Measurements from ENCODE around the gene NDUFAF7.
"Not testable (repeated sequence)": the region's sequence is repeated elsewhere in the genome, so short reads cannot be mapped to it uniquely, and the experiment has no call there.

Gene NDUFAF7

DNA sequence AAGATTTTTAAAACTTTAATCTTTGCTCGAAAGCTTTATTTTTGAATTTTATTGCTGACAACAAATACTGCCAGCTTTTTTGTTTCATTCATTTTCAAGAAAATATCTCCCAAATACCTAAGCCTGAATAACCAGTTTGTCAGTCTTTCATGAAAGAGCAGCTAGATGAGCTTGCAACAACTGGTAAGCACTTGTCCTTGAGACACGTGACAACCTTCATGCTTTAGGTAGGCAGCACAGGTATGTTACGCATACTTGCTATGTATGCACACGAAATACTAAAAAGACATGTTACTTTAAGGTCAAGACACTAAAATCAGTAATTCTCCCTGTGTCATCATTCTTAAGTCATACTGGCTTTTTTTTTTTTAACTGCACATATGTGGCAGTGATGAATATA is 12.4 kb upstream of the NDUFAF7 start:
- DNase-seq (ENCODE audit: low read depth) = no peak

DNA sequence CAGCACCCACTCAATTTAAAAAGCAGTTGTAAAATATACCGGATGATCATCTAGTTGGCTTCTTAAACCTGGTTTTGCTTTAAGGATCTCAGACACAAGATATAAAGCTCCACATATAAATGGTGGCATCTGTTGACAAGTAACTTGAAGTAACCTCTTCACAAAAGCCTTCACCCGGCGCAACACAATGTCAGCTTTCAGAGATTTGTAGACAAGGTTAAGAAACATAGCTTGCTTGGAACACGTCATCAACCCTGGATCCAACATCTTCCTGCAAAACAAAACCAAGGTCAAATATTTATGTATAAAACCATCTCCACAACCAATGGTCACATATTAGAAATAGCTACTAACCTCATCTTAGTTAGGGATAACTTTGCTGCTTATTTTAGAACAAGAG is 8.3 kb upstream of the NDUFAF7 start:
- DNase-seq (ENCODE audit: low read depth) = no peak

DNA sequence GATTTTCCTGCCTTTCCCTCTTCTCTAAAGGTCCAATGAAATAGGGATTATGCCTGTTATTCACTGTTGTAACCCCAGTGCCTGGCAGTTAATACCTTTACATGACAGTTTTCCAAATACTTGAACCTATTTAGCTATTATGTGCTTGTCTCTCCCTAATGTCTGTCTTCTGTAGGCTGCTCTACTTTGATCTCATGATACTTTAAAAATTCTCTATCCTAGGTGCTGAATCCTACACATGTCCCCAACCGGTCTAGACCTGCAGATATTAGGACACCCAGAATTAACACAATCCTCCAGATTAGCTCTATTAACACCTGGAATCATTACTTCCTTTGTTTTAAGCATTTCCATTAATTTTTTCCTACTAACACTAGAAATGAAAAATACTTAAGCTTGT is 7.4 kb upstream of the NDUFAF7 start:
- no peak for DNase-seq (ENCODE audit: low read depth)

DNA sequence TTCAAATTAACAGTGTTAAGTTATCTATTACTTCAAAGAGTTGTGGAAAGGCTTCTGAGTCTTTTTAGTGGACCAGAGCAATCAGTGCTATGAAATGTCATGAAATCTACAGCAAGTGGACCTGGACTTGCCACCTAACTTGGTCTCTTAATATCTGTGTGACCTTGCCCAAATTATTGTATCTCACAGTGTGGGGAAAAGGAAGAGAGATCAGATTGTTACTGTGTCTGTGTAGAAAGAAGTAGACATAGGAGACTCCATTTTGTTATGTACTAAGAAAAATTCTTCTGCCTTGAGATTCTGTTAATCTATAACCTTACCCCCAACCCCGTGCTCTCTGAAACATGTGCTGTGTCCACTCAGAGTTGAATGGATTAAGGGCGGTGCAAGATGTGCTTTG is 6.3 kb upstream of the NDUFAF7 start:
- not testable (repeated sequence) for DNase-seq (ENCODE audit: low read depth)

DNA sequence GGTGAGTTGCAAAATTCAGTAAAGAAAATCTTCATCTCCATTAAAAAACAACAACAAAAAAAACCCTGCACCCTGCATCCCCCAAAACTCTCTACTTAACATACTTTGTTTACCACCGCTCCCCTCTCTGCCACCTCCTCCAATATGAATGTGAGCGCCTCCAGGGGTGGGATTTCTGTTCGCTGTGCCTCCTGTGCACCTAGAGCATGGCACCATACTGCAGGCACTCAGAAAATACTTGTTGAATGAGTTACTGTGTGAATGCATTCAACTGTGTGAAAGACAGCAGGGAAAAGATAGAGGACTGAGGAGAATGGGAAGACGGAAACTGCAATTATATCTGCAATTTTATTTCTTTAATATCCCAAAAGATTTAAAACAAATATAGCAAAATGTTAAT is 4.6 kb upstream of the NDUFAF7 start:
- DNase-seq (ENCODE audit: low read depth) = no peak

DNA sequence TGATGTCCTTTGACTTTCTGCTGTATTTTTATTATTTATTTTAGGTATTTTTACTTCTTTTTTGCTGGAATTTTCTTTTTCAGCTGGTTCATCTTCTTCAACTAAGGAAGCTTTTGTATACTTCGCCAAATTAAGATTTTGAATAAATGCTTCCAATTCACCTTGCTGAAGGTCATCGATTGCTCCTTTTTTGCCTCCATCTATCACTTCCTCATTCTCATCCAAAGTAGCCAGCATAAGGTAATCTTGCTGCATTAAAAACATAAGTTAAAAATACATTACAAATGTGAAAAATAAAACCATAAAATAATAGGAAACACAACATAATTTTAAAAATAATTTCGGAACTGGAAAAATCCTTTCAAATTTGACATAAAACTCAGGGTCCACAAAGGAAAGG is 2.7 kb upstream of the NDUFAF7 start:
- DNase-seq (ENCODE audit: low read depth) = no peak

DNA sequence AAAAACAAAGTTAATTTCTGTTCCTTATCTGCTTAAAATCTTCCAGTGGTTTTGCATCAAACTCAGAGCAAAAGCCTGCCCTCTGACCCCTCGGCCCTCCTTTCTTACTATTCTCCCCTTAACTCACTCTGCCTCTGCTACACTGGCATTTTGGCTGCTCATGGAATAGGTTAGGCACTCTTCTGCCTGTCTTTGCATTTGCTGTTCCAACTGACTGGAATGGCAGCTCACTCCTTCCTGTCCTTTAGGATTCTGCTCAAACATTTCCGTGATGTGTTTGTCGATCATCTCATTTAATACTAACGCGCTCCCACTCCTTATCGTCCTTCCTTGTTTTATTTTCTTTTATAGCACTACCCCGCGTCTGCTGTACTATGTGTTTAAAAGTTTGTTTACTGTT is 877 bp upstream of the NDUFAF7 start:
- peak; percentile 37 for DNase-seq (ENCODE audit: low read depth)

DNA sequence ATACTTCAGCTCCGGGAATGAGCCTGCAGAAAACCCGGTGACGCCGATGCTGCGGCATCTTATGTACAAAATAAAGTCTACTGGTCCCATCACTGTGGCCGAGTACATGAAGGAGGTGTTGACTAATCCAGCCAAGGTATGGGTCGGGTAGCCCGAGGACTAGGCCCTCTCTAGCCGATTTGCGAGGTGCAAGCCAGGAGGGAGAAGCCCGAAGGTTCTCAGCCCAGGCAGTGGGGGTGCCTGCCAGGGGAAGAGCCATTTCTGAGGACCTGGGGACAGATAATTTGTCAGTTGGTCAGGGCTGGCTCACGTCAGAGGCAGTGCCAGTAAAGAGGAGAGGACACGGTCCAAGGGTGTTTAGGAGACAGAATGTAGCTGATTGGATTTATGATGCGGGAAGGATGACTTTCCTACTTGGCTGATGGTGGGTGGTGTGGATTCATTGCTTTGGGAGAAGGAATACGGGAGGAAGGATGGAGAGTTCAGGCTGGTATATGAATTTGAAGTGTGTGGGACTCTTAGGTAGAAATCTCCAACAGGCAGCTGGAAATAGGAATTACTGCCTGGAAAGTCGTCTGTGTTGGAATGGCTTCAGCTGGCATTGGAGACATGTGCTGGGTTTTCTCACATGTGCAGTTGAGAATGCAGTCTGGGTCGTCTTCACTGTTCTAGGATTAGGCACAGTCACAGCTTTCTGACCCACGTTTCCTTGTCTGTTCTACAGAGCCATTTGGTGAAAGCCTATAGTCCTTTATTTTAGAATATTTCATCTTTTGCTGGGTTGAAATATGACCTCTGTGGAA is 874 bp downstream of the NDUFAF7 start:
- no peak for DNase-seq (ENCODE audit: low read depth)

DNA sequence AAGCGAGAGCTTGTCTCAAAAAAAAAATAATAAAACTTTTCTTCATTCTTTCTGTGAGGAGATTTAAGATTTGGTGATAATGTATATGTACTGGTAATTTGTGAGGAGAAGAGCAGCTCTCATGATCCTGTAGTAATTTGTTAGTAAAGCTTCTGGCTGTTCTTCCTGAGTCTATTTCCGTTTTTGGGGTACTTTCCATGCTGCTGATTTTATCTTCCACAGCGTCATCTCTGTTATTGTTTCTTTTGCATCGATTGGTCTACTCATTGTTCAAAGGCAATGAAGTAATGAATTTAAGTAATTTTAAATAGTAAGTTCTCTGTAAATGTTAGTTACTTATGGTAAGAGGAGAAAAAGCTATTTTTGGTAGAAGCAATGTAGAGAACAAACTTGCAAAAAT is 12.0 kb downstream of the NDUFAF7 start:
- DNase-seq (ENCODE audit: low read depth) = no peak

DNA sequence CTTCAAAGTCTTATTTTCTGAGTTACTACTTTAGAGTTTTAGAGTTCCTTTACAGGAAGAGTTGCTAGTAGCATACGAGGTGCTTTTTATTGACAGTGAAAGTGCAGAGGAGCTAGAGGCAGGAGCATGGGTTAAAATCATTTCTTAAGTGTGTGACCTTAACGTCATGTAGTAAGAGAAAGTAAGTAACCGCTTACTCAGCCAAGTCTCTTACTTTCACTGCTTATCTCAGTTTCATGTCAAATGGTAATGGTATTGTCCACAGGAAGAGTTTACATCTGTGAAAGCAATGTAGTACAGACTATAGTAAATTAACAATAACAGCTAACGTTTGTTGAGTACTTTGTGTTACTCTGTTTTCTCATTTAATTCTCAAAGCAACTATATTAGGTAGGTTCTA is 12.6 kb downstream of the NDUFAF7 start:
- DNase-seq (ENCODE audit: low read depth) = no peak

DNA sequence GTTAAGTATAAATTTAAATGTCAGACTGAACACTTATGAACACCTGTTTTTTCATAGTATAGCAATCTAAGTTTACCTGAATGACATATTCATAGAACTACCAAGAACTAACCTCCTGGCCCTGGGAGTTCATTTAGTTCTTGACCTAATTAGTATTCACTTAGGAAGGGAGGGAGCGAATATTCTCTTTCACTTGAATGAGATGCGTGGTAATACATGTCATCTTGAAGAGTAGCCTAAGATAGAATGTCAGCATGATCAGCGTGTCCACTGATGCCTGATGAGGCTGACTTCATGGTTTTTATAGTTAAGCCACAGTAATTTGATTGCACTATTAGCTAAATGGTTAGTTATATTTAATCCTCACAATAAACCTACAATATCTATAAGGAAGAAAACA is 13.3 kb downstream of the NDUFAF7 start:
- no peak for DNase-seq (ENCODE audit: low read depth)

DNA sequence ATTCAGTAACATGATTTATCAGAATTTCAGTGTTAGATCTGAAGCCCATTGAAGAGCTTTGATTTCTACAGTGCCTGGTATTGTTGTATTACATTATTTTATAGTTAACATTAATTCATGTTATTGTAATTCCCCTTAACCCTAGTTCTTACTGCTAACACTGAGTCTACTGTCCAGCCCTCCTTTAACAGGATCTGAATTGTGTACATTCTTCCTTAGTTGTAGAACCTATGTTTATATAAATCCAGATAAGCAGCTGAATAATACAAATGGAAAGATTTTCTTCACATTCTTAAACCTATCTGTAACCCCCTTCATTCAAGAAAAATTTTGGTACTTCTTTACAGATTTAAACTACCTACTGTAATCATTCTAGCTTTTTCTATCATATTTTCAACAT is 14.7 kb downstream of the NDUFAF7 start:
- DNase-seq (ENCODE audit: low read depth) = no peak

DNA sequence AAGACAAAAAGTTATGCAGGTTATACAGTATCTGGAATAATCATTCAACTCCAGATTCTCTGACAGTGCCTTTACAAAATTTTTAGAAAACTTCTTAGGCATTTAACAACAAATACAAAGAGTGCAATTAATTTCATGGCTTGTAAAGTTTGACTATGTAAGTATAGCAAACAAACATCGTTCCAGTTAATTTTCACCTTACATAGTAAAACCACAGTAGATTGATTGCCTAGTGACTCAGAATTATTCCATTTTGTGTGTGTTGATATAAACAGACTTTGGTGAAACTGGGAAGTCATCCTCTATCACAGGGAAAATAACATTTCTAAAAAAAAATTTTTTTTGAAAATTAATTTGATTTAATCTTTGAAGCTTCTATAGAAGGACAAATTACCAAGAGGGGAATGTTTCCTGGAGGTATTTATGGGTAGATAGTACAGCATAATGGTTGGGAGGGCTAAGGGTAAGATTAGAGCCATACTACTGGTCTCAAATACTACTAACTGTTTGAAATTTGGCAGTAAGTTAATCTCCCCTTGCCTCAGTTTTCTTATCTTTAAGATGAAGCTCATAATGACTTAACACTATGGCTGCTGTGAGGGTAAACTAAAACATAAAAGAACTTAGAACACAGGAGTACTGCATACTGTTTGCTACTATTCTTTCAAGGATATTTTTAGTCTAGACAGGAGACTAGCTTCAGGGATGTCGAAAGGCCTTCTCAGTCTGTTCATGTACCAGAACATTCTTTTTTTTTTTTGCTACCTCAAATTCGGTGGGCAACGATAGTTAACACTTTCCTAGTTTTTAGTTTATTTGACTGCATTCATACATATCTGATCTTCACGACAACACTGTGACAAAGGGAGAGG is 19.6 kb downstream of the NDUFAF7 start:
- DNase-seq (ENCODE audit: low read depth) = no peak

DNA sequence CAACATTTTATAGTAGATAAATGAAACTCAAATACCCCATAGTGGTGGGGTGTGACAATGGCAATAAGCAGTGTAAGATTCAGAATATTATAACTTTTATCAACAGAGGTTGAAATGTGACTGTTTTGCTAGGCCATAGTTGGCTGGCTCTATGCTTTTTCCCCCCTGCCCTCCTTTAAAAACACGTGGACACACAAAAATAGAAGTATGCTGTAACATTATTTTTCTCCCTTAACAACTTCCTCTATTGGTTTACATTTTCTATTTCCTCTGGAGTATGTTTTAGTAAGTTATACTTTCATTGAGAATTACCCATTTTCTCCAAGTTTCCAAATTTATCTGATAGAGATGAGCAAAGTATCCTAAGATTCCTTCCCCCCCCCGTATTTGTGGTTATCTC is 31.1 kb downstream of the NDUFAF7 start:
- DNase-seq (ENCODE audit: low read depth) = no peak

DNA sequence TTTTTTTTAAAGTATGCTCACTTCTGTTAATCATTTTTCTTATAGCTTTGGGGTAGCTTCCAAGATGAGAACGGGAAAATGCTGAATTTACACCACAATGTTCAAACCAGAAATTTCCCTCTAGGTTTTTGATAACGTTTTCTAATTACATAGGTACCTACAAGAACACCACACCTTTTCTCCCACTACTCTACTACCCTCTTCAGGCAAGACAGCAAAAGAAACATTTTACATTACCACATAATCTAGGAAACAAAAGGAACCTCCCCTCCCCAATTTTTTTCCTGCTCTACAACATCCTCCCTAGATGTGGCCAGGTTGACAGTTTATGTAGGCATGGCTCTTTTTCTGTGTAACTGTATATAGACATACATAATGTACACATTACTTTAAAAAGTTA is 32.4 kb downstream of the NDUFAF7 start:
- DNase-seq (ENCODE audit: low read depth) = no peak

DNA sequence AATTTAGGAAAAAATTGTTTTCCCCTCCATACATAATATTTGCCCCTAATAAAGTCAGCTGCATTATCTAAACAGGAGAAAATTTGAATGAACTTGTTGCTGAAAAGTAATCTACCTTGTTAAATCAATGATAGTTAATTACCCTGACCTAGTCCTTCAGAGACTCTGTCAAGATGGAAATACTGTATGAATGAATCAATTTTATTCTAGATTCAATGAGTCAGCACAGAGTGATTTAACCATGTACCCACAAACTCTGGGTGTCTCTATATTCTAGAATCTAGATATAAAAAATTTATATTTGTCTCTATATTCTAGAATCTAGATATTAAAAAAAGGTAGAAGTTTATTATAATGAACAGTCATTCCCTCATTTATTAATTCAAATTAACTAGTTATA is 36.2 kb downstream of the NDUFAF7 start:
- DNase-seq (ENCODE audit: low read depth) = peak; percentile 38

DNA sequence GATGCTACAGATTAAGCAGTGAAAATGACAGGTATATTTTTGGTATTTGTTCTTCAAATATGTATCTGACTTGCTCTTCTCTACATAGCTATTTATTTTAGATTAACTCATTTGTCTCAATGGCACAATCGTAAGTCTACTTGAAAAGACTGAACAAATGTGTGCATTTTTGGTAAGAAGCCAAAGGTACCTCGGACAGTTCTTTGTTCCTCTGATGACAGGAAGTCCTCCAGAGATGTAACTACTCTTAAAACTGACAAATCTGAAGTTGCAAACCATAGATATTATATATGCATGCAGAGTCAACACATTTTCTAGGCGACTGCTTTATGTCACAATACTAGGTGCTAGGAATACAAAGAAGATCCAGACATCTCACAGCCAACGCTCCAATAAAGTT is 36.7 kb downstream of the NDUFAF7 start:
- DNase-seq (ENCODE audit: low read depth) = no peak

DNA sequence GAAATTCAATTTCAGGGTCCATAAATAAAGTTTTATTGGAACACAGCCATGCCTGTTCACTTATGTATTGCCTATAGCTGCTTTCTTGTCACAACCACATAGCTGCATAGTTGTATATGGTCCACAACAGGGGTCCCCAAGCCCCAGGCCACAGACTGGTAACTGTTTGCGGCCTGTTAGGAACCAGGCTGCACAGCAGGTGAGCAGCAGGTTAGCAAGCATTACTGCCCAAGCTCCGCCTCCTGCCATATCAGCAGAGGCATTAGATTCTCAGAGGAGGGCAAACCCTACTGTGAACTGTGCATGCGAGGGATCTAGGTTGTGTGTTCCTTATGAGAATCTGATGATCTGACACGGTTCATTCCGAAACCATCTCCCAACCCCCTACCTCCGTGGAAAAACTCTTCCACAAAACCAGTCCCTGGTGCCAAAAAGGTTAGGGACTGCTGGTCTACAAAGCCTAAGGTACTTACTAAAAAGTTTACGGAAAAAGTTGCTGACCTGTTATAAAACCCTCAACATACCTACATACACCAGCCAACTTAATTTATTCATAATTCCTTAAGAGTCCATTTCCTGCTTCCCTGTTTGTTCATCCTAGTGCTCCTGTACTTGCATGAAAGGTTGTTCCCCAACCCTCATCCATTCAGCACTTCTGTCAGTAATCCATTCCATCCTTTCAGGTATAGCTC is 40.1 kb downstream of the NDUFAF7 start:
- DNase-seq (ENCODE audit: low read depth) = no peak

DNA sequence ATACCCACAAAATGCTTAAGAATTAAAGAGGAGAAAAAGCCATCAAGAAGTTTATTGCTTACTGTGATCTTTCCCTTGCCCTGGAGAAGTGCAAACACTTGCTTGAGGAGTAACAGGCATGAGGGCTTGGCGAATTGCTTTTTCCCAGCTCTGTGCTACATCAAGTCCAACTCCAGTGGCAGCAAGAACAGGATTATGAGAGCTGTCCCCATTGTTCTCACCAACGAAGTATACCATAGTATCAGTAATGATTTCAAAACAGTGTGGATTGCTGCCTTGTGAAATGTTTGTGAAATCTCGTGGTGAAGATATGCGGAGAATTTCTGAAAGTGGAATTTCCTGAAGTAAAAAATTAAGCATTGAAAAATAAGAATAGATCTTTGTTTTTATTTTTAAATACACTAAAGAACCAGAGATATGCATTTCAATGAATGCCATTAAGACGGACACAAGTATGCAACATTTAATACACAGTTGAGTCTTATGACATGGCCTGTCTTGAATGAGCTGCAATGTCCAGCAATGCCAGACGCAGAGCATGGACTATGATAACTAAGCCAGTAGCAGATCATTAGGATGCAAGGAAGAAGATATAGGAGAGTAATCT is 43.0 kb downstream of the NDUFAF7 start:
- DNase-seq (ENCODE audit: low read depth) = no peak

DNA sequence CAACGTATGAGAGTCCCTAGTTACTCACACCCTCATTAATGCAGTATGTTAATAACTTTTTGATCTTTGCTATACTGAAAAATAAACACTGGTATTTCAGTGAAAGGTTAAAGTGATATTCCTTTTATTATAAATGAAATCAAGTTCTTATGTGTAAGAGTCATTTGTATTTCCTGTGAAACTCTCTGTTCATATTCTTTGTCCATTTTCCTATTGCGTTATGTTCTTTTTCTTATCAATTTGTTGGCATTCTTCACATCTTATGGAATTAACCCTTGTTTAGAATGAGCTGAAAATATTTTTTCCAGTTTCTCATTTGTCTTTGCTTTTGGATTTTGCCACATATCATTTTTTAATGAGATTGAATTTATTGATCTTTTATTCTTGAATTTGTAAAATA is 44.8 kb downstream of the NDUFAF7 start:
- no peak for DNase-seq (ENCODE audit: low read depth)

DNA sequence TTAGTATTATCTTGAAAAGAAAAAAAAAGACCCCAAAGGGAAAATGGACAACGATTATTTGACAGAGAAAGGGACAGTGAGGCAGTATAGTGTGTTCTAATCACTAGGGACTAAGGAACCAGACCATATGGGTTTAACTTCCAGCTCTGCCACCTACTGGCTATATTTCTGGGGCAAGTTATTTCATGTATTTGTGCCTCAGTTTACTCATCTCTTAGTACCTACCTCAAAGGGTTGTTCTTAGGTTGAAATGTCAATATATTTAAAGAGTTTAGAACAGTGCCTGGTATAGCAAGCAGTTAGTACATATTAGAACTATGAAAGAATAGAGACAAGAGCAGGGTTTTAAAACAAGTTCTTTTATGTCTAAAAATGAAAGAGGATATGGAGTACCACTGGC is 50.5 kb downstream of the NDUFAF7 start:
- no peak for DNase-seq (ENCODE audit: low read depth)

DNA sequence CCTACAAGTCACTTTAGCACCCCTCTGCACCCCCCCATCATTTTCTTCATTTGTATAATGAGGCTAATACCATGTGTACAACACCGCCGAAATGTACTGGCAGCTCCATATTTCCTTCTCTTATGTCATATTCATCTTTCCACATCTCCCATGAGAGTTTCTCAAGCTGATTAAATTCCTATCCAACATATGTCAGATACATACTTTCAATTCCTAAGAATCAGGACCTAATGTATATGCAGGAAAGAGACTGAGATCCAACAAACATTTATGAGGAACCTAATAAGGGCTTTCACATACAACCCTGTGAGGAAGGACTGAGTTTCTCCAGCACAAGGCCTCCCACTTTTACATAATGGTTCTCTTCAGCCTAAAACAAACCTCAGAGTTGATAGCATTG is 51.3 kb downstream of the NDUFAF7 start:
- peak; percentile 3 for DNase-seq (ENCODE audit: low read depth)
